Prostate gland (tissue), 2 donors: ENCODE results near the gene PDE10A. TPM values are rescaled to one million over a fixed set of nuclear protein-coding genes. Genes with fewer than 3 reads are reported as not detected.

Experiments used
- DNase-seq: peaks from one replicate; pipeline ENCODE4 v3.0.0-alpha.2; 2019; ENCODE audit warnings: low spot score
- H3K27ac ChIP-seq, 2 donors: fragments of 200-600 bp; sonication (generic); 2 replicates each; pipeline ENCODE4 v1.5.1; 2017 to 2019
- H3K27me3 ChIP-seq: fragments of 200-600 bp; sonication (generic); replicated peaks from 2 replicates; pipeline ENCODE4 v1.5.1; 2019; ENCODE audit not compliant: insufficient read depth
- H3K36me3 ChIP-seq, 2 donors: fragments of 200-600 bp; sonication (generic); 1 replicate in 1 of 2; 2 replicates in 1 of 2; pipeline versions ENCODE4 v1.5.1 to v1.8.1; 2017 to 2019
- H3K4me1 ChIP-seq: fragments of 200-600 bp; sonication (generic); replicated peaks from 2 replicates; pipeline ENCODE4 v1.5.1; 2019
- H3K4me3 ChIP-seq, 2 donors: fragments of 200-600 bp; sonication (generic); 2 replicates each; pipeline ENCODE4 v1.5.1; 2017 to 2019
- H3K9me3 ChIP-seq: fragments of 200-600 bp; sonication (generic); 2 replicates; pipeline ENCODE4 v1.5.1; 2017
- CTCF ChIP-seq, 4 experiments: fragments of 200-600 bp in 2 of 4; fragments of 450-650 bp in 2 of 4; sonication (generic) in 2 of 4; IDR thresholded peaks; 1 replicate in 3 of 4; 2 replicates in 1 of 4; pipeline ENCODE4 v1.5.1; 2016 to 2019; ENCODE audit warnings: antibody characterized with exemption in 4 of 4, mild to moderate bottlenecking in 2 of 4, moderate library complexity in 2 of 4
- POLR2A ChIP-seq: fragments of 450-650 bp; IDR thresholded peaks from one replicate; pipeline ENCODE4 v1.6.1; 2016; ENCODE audit warnings: antibody characterized with exemption, mild to moderate bottlenecking
- POLR2AphosphoS5 ChIP-seq: sonication (generic); formaldehyde crosslinking; IDR thresholded peaks from one replicate; pipeline ENCODE4 v1.6.1; 2017; ENCODE audit warnings: antibody characterized with exemption
- WGBS: methylation state at CpG from one replicate; pipeline ENCODE4 v1.1.5; 2018; 5-methylcytosine and 5-hydroxymethylcytosine counted together
- intact Hi-C: fragments of 100-400 bp; cut with DNase I; formaldehyde crosslinking; loops from one replicate; pipeline ENCODE4 v1.14.2; 2022
- total RNA-seq, 2 donors: library from RNA; depleted of rRNA; stranded (reverse); fragments of >200 nt; gene quantifications; one replicate each; pipeline ENCODE4 v1.1.0, GENCODE V29; 2016

PDE10A gene
- total RNA-seq, 2 donors from 2014 or later, result 9.6 to 13.5 TPM

- no peaks in the 10 kb centered on the region for H3K27me3 ChIP-seq
- 90% methylated on average over 3 of the region's 3 CpGs for WGBS
- no peak for TF ChIP-seq POLR2AphosphoS5
- TF ChIP-seq POLR2A, result no peak
- TF ChIP-seq CTCF (IDR thresholded peaks at IDR 0.05), result no peak
- no peak overlapping the region for H3K27ac ChIP-seq
- H3K9me3 ChIP-seq, result no peaks in the 10 kb centered on the region
- intact Hi-C loops, result no loop called here
- DNase-seq, result no peak
- no peaks in the 10 kb centered on the region for H3K4me1 ChIP-seq
- no peak overlapping the region for H3K4me3 ChIP-seq
- H3K36me3 ChIP-seq, result no peaks in the 10 kb centered on the region
These were observed 356.1 kb downstream of the PDE10A start for GRCh38 chr6:165306955-165307354.

- Histone ChIP-seq H3K36me3 (no peaks in the 10 kb centered on the region), H3K27me3 (no peaks in the 10 kb centered on the region), H3K9me3 (no peaks in the 10 kb centered on the region), H3K4me1 (no peaks in the 10 kb centered on the region), H3K27ac (no peak overlapping the region), H3K4me3 (no peak overlapping the region)
- no peak for DNase-seq
- WGBS, result 94% methylated on average over 37 of the region's 38 CpGs
- intact Hi-C loops, result no loop called here
- TF ChIP-seq POLR2AphosphoS5, result no peak
- TF ChIP-seq POLR2A, result no peak
- TF ChIP-seq CTCF (IDR thresholded peaks at IDR 0.05), result no peak
These were observed 361.4 kb downstream of the PDE10A start for GRCh38 chr6:165301372-165302246.

- H3K4me3 ChIP-seq, result no peak overlapping the region
- H3K27ac ChIP-seq, result no peak overlapping the region
- intact Hi-C loops, result no loop called here
- no peaks in the 10 kb centered on the region for H3K4me1 ChIP-seq
- no peak for DNase-seq
- H3K27me3 ChIP-seq, result no peaks in the 10 kb centered on the region
- no peaks in the 10 kb centered on the region for H3K9me3 ChIP-seq
- 78% methylated on average over 13 of the region's 13 CpGs for WGBS
- TF ChIP-seq CTCF (IDR thresholded peaks at IDR 0.05) (no peak), POLR2A (no peak), POLR2AphosphoS5 (no peak)
- H3K36me3 ChIP-seq, result no peaks in the 10 kb centered on the region
These were observed 362.6 kb downstream of the PDE10A start for GRCh38 chr6:165300422-165300936.

- Histone ChIP-seq H3K36me3 (no peaks in the 10 kb centered on the region), H3K4me3 (no peak overlapping the region), H3K9me3 (no peaks in the 10 kb centered on the region), H3K27me3 (no peaks in the 10 kb centered on the region), H3K27ac (no peak overlapping the region), H3K4me1 (no peaks in the 10 kb centered on the region)
- no peak for DNase-seq
- intact Hi-C loops, result no loop called here
- no peak for TF ChIP-seq POLR2AphosphoS5
- TF ChIP-seq CTCF (IDR thresholded peaks at IDR 0.05), result no peak
- TF ChIP-seq POLR2A, result no peak
- WGBS, result 74% methylated on average over 5 of the region's 5 CpGs
These were observed 364.2 kb downstream of the PDE10A start for GRCh38 chr6:165298875-165299274.

- no peak for TF ChIP-seq CTCF (IDR thresholded peaks at IDR 0.05)
- intact Hi-C loops, result no loop called here
- no peak for DNase-seq
- no peaks in the 10 kb centered on the region for H3K36me3 ChIP-seq
- no peak overlapping the region for H3K4me3 ChIP-seq
- H3K27ac ChIP-seq, result no peak overlapping the region
- H3K9me3 ChIP-seq, result no peaks in the 10 kb centered on the region
- no peaks in the 10 kb centered on the region for H3K4me1 ChIP-seq
- no peaks in the 10 kb centered on the region for H3K27me3 ChIP-seq
- 75% methylated on average over 6 of the region's 6 CpGs for WGBS
These were observed 364.6 kb downstream of the PDE10A start for GRCh38 chr6:165298402-165298801.
